HG03571 (cell line): ENCODE results near the gene STK16.
"Not testable (repeated sequence)": the region's sequence is repeated elsewhere in the genome, so short reads cannot be mapped to it uniquely, and the experiment has no call there.

Experiments
- ATAC-seq: cut with Tn5 transposase; IDR thresholded peaks from one replicate; pipeline ENCODE4 v1.9.1; 2021; ENCODE audit not compliant: unreplicated experiment

STK16 gene

DNA sequence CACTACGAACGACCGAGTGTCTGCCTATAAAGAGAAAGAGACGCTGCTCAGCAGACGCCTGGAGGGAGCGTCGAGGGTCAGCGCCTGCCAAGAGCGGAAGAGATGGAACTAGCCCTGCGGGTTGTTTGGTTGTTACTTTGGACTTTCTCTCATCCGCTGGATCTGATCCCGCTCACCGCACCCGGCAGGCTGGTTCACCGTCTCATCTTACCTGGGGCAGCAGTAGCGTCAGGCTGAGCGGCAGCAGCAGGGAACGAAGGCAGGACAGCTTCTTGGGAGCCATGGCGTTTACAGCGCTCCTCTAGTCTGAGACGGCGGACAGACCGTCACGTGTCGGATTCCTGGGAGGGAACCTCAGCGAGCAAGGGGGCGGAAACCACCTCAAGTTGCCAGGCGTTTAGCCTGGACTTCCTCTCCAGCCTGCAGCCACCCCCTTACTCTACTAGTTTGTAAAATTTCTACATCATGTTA, 2.0 kb upstream of the STK16 start:
- no peak for ATAC-seq

DNA sequence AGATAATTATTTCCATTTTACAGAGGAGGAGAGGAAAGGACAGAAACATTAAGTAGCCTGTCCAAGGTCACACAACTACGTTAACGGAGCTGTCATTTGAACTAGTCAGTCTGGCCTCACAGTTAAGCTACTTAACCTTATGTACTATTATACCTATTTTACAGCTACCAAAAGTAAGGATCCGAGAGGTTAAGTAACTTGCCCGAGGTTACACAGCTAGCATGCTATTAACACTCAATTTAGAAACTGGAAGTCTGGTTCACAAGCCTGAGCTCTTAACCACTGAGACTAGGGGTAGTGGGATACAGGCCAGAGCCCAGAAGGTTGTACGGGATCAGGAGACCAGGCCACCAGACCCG, 511 bp upstream of the STK16 start:
- no peak for ATAC-seq

DNA sequence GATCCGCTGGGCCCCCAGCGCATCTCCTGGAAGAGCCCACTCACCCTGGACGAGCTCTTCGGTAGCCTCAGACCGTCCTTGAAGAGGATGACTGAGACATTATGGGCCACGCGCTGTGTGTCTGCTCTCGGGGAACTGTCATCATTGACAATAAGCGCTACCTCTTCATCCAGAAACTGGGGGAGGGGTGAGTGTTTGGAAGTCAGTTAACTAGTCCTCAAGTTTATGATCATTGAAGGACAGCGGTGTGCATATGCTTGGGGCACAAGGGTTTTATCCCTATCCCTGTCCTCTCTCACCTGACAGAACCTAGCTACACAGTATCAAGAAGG, 586 bp downstream of the STK16 start:
- no peak for ATAC-seq

GRCh38 chr2:219246559-219246958, 1.3 kb downstream of the STK16 start:
- ATAC-seq: no peak

- ATAC-seq: no peak
Observed at GRCh38 chr2:219247678-219248642, 2.7 kb downstream of the STK16 start.

DNA sequence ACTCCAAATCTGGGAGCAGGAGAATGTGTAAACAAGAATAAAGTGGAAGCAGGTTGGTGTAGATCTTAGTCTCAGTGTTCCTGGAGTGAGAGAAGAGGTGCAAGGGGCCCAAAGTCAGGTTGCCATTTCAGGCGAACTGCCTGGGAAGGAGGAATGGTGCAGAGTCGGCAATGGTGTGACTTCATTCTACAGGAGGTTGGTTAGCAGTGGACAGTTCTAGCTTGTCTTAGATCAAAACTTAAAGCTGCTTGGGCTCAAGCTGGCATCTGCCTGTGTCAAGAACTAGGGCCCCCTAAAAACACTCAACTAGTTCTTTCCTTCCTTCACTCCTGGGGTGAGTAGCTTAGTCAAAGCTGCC, 3.5 kb downstream of the STK16 start:
- no peak for ATAC-seq

DNA sequence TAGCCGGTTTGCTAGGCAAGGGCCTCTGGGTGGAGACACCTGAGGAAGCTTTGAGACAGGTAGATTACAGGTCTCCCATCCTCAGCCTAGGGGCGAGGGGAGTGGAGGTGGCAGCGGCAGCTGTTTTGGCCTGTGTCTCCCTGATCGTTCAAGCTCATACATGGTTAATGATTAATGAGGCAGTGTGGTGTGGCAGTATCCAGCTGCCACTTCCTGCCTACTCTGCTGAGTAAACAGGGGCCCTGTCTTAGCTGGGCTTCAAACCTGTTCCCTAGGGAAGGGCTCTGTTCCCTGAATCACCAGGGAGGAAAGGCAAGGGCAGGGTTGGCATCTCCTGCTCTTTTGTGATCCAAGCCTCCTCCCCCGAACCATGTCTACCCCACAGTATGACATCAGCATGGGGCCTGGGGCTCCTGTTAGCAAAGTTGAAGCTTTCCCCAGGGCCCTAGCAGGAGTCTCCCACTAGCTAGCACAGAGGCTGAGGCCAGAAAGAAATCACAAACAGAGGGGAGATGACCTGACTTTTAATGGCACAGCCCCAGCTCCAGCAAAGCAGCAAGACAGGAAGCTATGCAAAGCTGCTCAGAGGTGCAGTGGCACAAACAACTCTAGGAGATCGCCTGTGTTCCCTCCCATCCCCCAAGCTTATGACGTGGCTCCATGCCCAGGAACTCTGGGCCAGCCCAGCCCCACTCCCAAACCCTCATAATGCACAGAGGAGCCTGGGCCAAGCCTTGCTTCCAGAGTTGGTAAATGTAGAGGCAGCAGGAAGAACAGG, 4.1 kb downstream of the STK16 start:
- peak; percentile 45 for ATAC-seq

GRCh38 chr2:219250049-219250781, 4.9 kb downstream of the STK16 start:
- no peak for ATAC-seq

- ATAC-seq: no peak
Observed at GRCh38 chr2:219251656-219252055, 6.4 kb downstream of the STK16 start.

- no peak for ATAC-seq
Observed at GRCh38 chr2:219252084-219252483, 6.8 kb downstream of the STK16 start.

- no peak for ATAC-seq
Observed at GRCh38 chr2:219252570-219252899, 7.3 kb downstream of the STK16 start.

GRCh38 chr2:219252900-219253752, 7.8 kb downstream of the STK16 start, which contains the start of gene TUBA4B:
TUBA4B (plus strand) TSS chr2:219253243; CDS start chr2:219253408, 165 bp downstream.
- peak; percentile 5 for ATAC-seq

- peak; percentile 49 for ATAC-seq
Observed at GRCh38 chr2:219253753-219254589, 8.7 kb downstream of the STK16 start, which contains the start of gene TUBA4A. TUBA4A (minus strand) TSS chr2:219253918; CDS start chr2:219253858, 60 bp downstream.

DNA sequence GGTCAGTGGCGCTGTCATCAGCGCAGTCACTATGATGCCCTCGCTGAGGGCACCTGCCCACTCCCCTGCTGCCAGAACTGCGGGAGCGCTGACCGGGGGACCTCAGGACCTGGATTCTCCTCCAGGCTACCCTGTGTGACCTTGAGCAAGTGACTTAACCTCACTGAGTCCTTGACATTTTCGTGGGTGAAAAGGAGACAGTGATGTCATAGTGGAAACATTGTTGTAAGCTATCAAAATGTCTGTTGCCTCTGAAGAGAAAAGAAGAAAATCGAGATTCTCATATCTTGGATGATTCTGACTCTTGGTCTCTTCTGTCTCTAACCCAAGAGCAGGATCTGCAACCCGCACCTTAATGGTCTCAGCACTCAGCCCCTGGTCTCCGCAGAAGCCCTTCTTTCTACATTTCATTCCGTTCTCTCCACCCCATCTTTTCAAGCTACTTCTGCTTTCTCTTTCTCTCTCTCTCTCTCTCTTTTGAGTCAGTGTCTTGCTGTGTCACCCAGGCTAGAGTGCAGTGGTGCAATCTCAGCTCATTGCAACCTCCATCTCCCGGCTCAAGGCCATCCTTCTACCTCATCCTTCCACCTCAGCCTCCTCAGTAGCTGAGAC, 9.4 kb downstream of the STK16 start:
- ATAC-seq: peak; percentile 15

- ATAC-seq: not testable (repeated sequence)
Observed at GRCh38 chr2:219258942-219259341, 13.7 kb downstream of the STK16 start.

- no peak for ATAC-seq
Observed at GRCh38 chr2:219261024-219261855, 16.0 kb downstream of the STK16 start.

DNA sequence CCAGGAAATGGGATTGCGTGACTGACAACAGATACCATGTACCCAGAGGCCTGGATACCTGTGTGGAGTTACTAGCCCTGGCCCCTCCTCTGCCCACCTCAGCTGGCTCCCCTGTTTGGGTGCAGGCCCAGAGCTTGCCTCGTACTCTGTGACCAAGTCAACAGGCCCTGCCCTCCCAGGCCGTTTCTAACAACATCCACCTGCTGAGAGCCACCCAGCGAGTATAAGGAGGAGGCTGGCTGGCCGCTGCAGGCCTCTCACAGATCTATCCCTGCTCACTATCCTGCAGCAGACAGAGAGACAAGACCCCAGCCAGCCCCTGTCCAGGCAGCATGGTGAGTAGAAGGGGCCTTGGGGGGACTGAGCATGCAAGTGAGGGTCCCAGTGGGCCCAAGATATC, 21.0 kb downstream of the STK16 start:
- no peak for ATAC-seq

DNA sequence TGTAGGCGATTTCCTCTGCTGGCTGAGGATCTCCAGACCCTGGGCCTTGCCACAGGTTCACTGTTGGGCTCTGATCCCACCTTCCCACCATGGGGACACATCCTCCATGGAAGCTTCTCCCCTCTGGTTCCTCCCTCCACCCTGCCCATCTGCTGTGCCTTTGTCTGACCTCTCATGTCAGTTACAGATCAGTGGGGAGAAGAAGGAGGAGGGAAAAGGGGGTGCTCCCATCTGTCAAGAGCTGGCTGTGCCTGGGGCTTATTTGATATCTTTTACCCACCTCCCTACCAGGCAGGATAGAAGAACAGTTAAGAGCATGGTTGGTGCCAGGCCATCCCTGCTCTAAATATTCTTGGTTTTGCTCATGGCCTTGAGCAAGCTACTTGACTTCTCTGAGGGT, 21.6 kb downstream of the STK16 start:
- no peak for ATAC-seq
